ENCODE results near the gene PALLD. TPM values are rescaled to one million over a fixed set of nuclear protein-coding genes. Genes with fewer than 3 reads are reported as not detected.

The PALLD gene
- total and polyA plus RNA-seq, 12 donors = 169 to 1,537 (median 667) TPM

DNA sequence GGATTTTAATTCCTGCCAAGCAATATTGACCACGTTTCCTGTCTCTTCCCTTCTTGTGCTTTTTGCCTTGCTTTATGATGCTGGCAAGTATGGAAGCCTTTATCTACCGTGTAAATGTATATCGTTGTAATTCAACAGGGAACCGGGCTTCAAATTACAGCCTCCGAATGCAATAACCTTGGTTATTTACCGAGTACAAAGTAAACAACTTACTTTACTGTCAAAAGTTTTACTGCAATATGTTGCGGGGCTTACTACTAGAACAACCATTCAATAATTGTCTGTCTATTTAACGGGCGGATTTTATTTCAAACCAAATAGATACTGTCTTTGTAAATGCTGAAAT is 73.1 kb downstream of the PALLD start:
- ATAC-seq = no peak
- Histone ChIP-seq H3K4me1 (peaks cover 4 to 55% (median 31%) of the 10 kb centered on the region in 9 donors), H3K27me3 (no peaks in the 10 kb centered on the region), H3K36me3 (no peaks in the 10 kb centered on the region), H3K9me3 (no peaks in the 10 kb centered on the region), H3K27ac (peak overlapping the region in 7 of 10 donors; percentile 29 to 69 (median 47)), H3K4me3 (peak overlapping the region in 4 of 10 donors; percentile 6 to 26 (median 16))
- no peak for TF ChIP-seq CTCF (IDR thresholded peaks at IDR 0.05)
- 61 to 65% methylated on average over 9 of the region's 9 CpGs for WGBS, 2 donors
- intact Hi-C loops (cut with DNase I) = no loop called here
- no peak for DNase-seq

DNA sequence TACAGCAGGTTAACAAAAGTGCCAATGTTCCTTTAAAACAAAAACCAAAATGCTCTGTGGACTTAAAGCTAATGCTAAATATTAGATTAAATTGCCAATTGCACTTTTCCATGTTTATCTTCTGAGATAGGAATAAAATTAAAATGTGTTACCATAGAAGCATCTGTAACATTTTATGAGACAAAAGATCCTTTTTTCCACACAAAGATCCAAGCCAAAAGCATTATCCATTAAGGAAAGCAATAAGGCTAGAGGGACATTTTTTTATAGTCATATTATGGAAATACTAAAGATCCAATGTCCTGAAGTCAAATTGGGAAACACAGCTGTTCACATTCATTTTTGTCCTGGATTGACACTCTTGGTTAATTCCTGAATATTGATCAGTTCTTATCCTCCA is 73.6 kb downstream of the PALLD start:
- H3K9me3 ChIP-seq = no peaks in the 10 kb centered on the region
- H3K27me3 ChIP-seq = no peaks in the 10 kb centered on the region
- no peak for ATAC-seq
- TF ChIP-seq CTCF (IDR thresholded peaks at IDR 0.05) = no peak
- H3K36me3 ChIP-seq = no peaks in the 10 kb centered on the region
- no peak for DNase-seq
- H3K4me1 ChIP-seq = peaks cover 4 to 50% (median 29%) of the 10 kb centered on the region in 9 donors
- H3K27ac ChIP-seq = peak overlapping the region in 1 of 10 donors; percentile 57
- H3K4me3 ChIP-seq = no peak overlapping the region
- intact Hi-C loops (cut with DNase I) = no loop called here

- no peak overlapping the region for H3K27ac ChIP-seq
Measured at GRCh38 chr4:168572002-168572401, 75.2 kb downstream of the PALLD start.

DNA sequence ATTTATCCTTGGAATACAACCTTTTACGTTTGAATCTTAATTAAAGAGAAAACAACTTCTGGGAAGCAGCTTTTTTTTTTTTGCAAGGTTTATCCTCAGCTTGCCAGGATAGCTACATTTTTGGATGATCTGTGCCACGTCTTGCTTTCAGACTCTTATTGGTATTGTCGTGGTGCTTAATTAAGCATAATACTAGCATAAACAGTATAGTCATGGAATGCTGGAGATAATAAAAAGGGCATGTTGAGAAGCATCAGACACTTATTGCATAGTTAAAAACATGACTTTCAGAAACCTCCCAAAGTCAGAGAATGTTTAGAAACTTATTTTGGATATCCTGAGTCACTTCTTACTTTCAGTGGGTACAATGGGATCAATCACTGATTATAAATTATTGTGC is 77.0 kb downstream of the PALLD start:
- Histone ChIP-seq H3K4me3 (no peak overlapping the region), H3K27me3 (no peaks in the 10 kb centered on the region), H3K36me3 (no peaks in the 10 kb centered on the region), H3K4me1 (peaks cover 5 to 60% (median 20%) of the 10 kb centered on the region in 9 donors), H3K9me3 (peaks cover 0 to 5% (median 0%) of the 10 kb centered on the region in 11 donors), H3K27ac (no peak overlapping the region)
- no peak for TF ChIP-seq CTCF (IDR thresholded peaks at IDR 0.05)
- no peak for ATAC-seq
- intact Hi-C loops (cut with DNase I) = no loop called here
- DNase-seq = no peak
- WGBS, 2 donors = 66 to 70% methylated on average over 3 of the region's 3 CpGs

More at GRCh38 chr4:168572002-168572401, 75.2 kb downstream of the PALLD start:
- 78 to 83% methylated on average over 3 of the region's 3 CpGs for WGBS, 2 donors
- no peak for TF ChIP-seq CTCF (IDR thresholded peaks at IDR 0.05)
- peaks cover 5 to 49% (median 19%) of the 10 kb centered on the region in 9 donors for H3K4me1 ChIP-seq
- ATAC-seq = no peak
- no peak for DNase-seq
- H3K36me3 ChIP-seq = no peaks in the 10 kb centered on the region
- no peak overlapping the region for H3K4me3 ChIP-seq
- H3K9me3 ChIP-seq = no peaks in the 10 kb centered on the region
- no peaks in the 10 kb centered on the region for H3K27me3 ChIP-seq
- intact Hi-C loops (cut with DNase I) = no loop called here
